Left lung (tissue), 10 donors: Measurements from ENCODE around the gene RBM15. TPM values are rescaled to one million over a fixed set of nuclear protein-coding genes. Genes with fewer than 3 reads are reported as not detected.

Source experiments
- ATAC-seq: fragments of 200-7000 bp; cut with Tn5 transposase; one replicate; pipeline ENCODE4 v1.9.1; 2020; ENCODE audit warnings: moderate library complexity
- DNase-seq, 4 donors: peaks; one replicate each; pipeline ENCODE4 v3.0.0-alpha.2; 2013 to 2020
- H3K27ac ChIP-seq, 2 donors: fragments of 200-600 bp; sonication (generic) in 1 of 2; one replicate each; pipeline versions ENCODE4 v1.5.0 to v1.8.0; 2020 to 2021
- H3K27me3 ChIP-seq, 2 donors: fragments of 200-600 bp; sonication (generic) in 1 of 2; one replicate each; pipeline versions ENCODE4 v1.5.0 to v1.8.0; 2020 to 2021
- H3K36me3 ChIP-seq, 2 donors: fragments of 200-600 bp; sonication (generic) in 1 of 2; one replicate each; pipeline versions ENCODE4 v1.5.0 to v1.8.0; 2020 to 2021
- H3K4me1 ChIP-seq, 2 donors: fragments of 200-600 bp; one replicate each; pipeline ENCODE4 v1.8.0; 2021
- H3K4me3 ChIP-seq, 2 donors: fragments of 200-600 bp; sonication (generic) in 1 of 2; one replicate each; pipeline versions ENCODE4 v1.5.0 to v1.8.0; 2020 to 2021; ENCODE audit warnings: mild to moderate bottlenecking in 1 of 2
- H3K9me3 ChIP-seq, 2 donors: fragments of 200-600 bp; sonication (generic) in 1 of 2; one replicate each; pipeline versions ENCODE4 v1.5.0 to v1.8.0; 2020 to 2021
- intact Hi-C, 2 donors: fragments of 100-400 bp; cut with DNase I; formaldehyde crosslinking; loops; one replicate each; pipeline versions ENCODE4 v1.11.2 to v1.14.2; 2022
- polyA plus RNA-seq, 6 donors: library from polyadenylated mRNA; unstranded; fragments of 120-200 nt; gene quantifications; one replicate each; pipeline ENCODE4 v1.2.1, GENCODE V29; 2013; ENCODE audit not compliant: insufficient read length in 6 of 6
- total RNA-seq, 2 donors: library from RNA; stranded (reverse); fragmentation: NEBNext Ultra II Directional; extraction: Animal tissue kit (Norgen Biotek cat#: 25700); gene quantifications; one replicate each; pipeline ENCODE4 v1.2.1, GENCODE V29; 2021
- TF ChIP-seq, protein P1 (sequence below), 2 donors: fragments of 200-600 bp; sonication (generic) in 1 of 2; IDR thresholded peaks; one replicate each; pipeline versions ENCODE4 v1.5.0 to v1.8.0; 2021; ENCODE audit warnings: antibody characterized with exemption in 2 of 2
- donor health status: DM: no; HTN: yes; CAD: no.
- donor health status: DM: no; HTN: no; CAD: no.

Gene RBM15
- total and polyA plus RNA-seq, 8 donors: 10.9 to 24.3 (median 13.2) TPM

GRCh38 chr1:110343249-110343648, 4.1 kb downstream of the RBM15 start:
- DNase-seq (no peak), ATAC-seq (no peak)
- Histone ChIP-seq H3K27ac (no peak overlapping the region), H3K4me1 (peaks cover 32 to 85% of the 10 kb centered on the region in 2 donors), H3K9me3 (no peaks in the 10 kb centered on the region), H3K4me3 (no peak overlapping the region), H3K27me3 (no peaks in the 10 kb centered on the region), H3K36me3 (peaks cover 0 to 40% of the 10 kb centered on the region in 2 donors)
- intact Hi-C loops: no loop called here
- TF ChIP-seq, protein P1, sequence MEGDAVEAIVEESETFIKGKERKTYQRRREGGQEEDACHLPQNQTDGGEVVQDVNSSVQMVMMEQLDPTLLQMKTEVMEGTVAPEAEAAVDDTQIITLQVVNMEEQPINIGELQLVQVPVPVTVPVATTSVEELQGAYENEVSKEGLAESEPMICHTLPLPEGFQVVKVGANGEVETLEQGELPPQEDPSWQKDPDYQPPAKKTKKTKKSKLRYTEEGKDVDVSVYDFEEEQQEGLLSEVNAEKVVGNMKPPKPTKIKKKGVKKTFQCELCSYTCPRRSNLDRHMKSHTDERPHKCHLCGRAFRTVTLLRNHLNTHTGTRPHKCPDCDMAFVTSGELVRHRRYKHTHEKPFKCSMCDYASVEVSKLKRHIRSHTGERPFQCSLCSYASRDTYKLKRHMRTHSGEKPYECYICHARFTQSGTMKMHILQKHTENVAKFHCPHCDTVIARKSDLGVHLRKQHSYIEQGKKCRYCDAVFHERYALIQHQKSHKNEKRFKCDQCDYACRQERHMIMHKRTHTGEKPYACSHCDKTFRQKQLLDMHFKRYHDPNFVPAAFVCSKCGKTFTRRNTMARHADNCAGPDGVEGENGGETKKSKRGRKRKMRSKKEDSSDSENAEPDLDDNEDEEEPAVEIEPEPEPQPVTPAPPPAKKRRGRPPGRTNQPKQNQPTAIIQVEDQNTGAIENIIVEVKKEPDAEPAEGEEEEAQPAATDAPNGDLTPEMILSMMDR (IDR thresholded peaks at IDR 0.05): no peak

DNA sequence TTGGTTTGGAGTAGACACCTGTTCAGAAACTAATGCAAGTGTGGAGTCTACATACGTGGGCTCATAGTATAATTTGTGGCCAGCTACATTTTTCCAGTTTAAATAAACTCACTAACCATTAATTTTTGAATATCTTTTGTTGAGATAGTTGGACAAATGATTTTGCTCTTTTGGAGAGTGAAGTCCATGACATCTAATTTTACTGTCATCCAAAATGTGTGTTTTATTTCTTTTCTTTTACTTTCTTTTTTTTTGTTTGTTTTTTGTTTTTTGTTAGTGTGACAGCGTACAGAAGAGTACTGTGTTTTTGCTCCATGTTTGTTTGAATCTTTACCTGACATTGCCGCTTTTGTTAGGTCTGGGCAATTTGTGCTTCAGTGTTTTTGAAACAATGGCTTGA, 5.0 kb downstream of the RBM15 start:
- Histone ChIP-seq H3K9me3 (no peaks in the 10 kb centered on the region), H3K27ac (no peak overlapping the region), H3K4me3 (no peak overlapping the region), H3K27me3 (no peaks in the 10 kb centered on the region), H3K4me1 (peaks cover 41 to 93% of the 10 kb centered on the region in 2 donors), H3K36me3 (peaks cover 0 to 40% of the 10 kb centered on the region in 2 donors)
- intact Hi-C loops: no loop called here
- TF ChIP-seq, protein P1 (IDR thresholded peaks at IDR 0.05): no peak
- no peak for DNase-seq
- no peak for ATAC-seq

GRCh38 chr1:110345480-110345879, 6.3 kb downstream of the RBM15 start:
- intact Hi-C loops: no loop called here
- Histone ChIP-seq H3K27me3 (no peaks in the 10 kb centered on the region), H3K27ac (no peak overlapping the region), H3K36me3 (peaks cover 0 to 40% of the 10 kb centered on the region in 2 donors), H3K4me3 (no peak overlapping the region), H3K4me1 (peaks cover 37 to 99% of the 10 kb centered on the region in 2 donors), H3K9me3 (no peaks in the 10 kb centered on the region)
- no peak for ATAC-seq
- TF ChIP-seq, protein P1 (IDR thresholded peaks at IDR 0.05): no peak
- DNase-seq: no peak

DNA sequence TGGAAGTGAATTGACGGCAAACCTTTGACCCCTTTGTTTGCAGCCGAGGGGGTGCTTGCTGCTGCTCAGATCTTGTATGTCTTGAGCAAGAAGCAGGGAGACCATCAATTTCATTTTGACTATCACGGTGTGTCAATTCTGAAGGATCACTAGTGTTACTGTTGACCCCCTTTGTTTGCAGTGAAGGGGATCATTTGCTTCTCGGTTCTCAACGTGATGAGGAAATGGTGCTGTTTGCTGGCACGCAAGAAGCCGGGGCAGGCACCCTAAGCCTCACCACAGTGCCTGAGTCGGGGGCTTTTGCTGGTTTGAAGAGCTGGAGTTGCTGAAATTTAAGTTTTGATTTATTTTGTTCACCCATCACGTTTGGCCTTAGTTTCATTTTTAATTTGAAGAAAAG, 7.5 kb downstream of the RBM15 start:
- Histone ChIP-seq H3K4me1 (peaks cover 25 to 99% of the 10 kb centered on the region in 2 donors), H3K36me3 (peaks cover 0 to 28% of the 10 kb centered on the region in 2 donors), H3K4me3 (no peak overlapping the region), H3K27ac (no peak overlapping the region), H3K9me3 (no peaks in the 10 kb centered on the region), H3K27me3 (no peaks in the 10 kb centered on the region)
- intact Hi-C loops: no loop called here
- ATAC-seq: no peak
- DNase-seq: no peak
- TF ChIP-seq, protein P1 (IDR thresholded peaks at IDR 0.05): no peak

DNA sequence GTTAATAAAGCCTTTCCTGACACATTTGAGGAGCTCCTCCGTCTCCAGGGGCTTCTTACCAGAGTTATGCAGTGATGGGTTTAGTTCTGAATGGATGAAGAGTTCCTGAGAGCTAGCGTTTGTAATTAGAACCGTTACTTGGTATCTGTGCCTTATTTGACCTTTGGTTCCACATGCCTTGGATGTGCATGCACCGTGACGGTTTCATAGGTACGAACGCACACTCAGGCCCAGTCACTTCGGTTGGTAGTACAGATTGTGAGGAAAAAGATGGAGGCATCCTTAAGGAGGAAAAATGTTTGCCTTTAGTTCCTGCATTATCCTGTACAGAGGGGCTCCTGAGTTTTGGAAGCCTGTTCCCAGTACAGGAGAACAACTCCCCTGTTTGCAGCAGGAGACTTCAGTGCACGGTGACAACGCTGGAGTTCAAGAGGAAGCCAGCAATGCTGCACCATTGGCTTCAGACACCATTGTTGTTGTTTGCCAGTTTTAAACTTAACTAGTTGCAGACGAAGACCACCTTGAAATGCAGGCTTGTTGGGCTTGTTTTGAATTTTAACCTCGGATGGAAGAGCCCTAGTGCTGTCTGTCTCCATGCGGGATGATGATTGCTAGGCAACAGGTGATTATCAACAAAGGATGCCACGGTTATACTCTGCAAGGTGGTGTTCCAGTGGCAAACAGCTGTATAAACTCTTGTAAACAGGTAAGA, 8.2 kb downstream of the RBM15 start:
- intact Hi-C loops: no loop called here
- Histone ChIP-seq H3K27me3 (no peaks in the 10 kb centered on the region), H3K27ac (no peak overlapping the region), H3K4me1 (peaks cover 18 to 94% of the 10 kb centered on the region in 2 donors), H3K9me3 (no peaks in the 10 kb centered on the region), H3K36me3 (peaks cover 0 to 26% of the 10 kb centered on the region in 2 donors), H3K4me3 (no peak overlapping the region)
- TF ChIP-seq, protein P1 (IDR thresholded peaks at IDR 0.05): no peak
- no peak for DNase-seq
- ATAC-seq: no peak
